ENCODE measurements around the gene WDR91. TPM values are rescaled to one million over a fixed set of nuclear protein-coding genes. Genes with fewer than 3 reads are reported as not detected.

The WDR91 gene
- total RNA-seq, 1 donor from 2014 or later, result 15.0 TPM

DNA sequence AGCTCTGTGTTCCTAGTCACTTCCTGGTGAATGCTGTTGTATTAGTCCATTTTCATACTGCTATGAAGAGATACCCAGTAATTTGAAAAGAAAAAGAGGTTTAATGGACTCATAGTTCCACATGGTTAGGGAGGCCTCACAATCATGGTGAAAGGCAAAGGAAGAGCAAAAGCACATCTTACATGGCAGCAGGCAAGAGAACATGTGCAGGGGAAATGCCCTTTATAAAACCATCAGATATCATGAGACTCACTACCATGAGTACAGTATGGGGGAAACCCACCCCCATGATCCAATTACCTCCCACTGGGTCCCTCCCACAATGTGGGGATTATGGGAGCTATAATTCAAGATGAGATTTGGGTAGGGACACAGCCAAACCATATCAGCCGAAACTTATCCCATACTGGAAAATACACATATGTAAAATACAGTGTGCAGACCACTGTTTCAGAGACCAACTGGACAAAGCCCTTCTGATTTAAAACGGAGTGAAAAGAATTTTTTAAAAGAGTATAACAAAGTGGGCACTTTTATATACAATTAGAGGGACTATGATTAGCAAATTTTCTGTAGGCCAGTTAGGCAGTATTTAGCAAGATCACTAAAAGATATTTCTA, 48.8 kb downstream of the WDR91 start:
- no peak for DNase-seq (ENCODE audit: low spot score)

- DNase-seq (ENCODE audit: low spot score), result no peak
Measured at GRCh38 chr7:135161669-135162068, 49.7 kb downstream of the WDR91 start.

DNA sequence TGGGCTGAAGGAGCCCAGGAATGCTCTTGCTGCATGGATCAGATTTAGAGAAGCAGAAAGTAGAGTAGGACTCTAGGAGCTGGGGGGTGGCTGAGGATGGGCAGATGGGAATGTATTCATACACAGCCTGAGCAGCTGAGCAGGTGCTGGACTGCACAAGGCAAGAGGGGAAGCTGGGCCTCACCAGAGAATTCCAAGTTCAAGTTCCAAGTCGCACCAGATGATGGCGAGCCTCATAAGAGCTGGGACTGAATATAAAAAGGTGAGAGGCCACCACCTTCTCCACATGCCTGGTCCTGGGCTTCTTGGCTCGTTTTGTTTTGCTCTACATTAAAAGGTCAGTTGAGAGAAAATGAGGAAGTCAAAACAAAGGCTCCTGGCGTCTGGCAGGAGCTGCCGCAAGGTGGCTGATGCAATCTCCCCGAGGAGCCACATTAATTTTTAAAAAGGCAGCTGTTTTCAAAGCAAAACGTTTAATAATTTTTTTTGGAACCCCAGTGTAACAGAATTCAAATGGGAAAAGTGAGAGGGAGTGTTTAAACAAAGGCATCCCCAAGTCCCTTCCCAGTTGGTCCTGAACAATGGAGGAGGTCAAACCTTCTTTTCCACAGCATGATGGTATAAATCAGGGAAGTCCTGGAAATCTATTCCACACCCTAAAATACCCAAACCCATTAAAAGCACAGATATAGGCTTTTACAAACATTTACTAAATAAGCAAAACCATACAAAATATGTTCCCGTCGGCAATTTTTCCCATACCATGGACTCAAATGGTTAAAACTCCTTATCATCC, 50.3 kb downstream of the WDR91 start:
- no peak for DNase-seq (ENCODE audit: low spot score)

DNA sequence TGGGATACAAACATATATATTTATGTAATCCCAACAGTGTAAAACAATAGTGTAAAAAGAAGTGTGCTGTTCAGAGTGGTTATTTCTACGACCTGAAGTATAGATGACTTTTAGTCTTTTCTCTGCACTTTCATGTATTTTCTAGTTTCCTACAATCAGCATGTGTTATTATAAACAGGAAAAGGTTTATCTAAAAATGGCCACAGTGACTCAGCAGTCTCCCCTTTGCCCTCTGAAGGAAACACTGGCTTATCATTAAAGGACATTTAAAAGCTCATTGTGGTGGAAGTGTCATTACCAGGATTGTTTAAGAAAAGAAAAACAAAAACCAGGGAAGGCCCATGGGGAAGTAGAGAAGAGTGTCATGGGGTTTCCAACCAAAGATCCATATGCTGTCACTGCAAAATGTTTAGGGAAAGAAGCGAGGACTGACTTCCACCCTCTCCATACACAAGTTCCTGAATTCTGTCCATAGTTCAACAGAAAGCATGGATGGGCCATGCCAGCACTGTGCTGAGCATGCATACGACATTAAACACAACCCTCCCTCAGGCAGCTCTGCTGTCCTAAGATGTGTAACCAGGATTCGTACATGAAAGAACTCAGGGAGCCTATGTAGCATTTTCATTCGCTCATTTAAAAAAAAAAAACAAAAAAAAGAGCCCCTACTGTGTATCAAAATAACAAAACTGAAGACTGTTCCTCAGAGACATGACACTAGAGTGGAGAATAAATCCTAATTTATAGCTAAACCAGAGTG, 51.0 kb downstream of the WDR91 start:
- DNase-seq (ENCODE audit: low spot score), result no peak

DNA sequence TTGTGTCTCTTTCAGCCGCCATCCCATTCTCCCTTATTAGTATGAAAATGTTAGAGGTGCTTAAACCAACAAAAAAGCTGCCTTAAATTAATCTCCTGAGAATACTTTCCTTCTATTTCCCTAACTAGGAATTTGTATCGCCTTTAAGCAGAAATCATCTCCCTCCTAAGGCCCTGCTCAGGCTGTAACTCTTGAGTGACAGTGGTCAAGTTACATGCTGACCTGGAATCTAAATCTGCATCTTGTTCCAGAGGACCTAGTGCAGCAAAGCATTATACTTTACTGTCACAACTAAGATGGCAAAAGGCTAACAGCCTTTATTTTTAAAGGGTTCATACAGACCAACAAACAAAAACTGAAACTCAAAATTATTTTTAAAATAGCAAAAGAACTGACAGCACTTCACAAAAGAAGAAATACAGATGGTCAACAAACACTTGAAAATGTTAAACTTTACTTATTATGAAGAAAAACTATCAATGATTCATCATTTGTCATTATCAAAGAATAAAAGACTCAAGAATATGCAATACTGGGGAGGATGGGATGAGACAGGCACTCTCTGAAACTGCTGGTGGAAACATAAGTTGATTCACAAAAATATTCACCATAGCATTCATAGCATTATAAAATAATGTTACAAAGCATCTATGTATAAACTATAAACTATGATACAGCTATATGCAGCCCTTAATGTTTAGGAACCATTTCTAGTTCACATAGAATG, 51.8 kb downstream of the WDR91 start:
- no peak for DNase-seq (ENCODE audit: low spot score)

GRCh38 chr7:135158874-135159273, 52.5 kb downstream of the WDR91 start:
- DNase-seq (ENCODE audit: low spot score), result no peak

- DNase-seq (ENCODE audit: low spot score), result no peak
Measured at GRCh38 chr7:135158141-135158655, 53.1 kb downstream of the WDR91 start.

DNA sequence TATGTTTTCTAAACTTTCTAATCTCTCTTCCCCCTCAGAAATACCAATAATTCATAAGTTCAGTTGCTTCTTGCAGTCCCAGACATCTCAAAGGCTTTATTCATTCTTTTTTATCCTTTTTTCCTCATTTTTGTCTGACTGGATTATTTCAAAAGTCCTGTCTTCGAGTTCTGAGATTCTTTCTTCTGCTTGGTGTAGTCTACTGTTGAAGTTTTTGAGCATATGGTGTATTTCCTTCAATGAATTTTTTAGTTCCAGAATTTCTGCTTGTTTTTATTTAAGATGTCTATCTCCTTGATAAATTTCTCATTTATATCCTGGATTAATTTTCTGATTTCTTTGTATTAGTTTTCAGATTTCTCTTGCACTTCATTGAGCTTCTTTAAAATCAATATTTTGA, 55.0 kb downstream of the WDR91 start:
- no peak for DNase-seq (ENCODE audit: low spot score)

GRCh38 chr7:135154734-135155133, 56.6 kb downstream of the WDR91 start:
- DNase-seq (ENCODE audit: low spot score), result no peak

- no peak for DNase-seq (ENCODE audit: low spot score)
Measured at GRCh38 chr7:135152442-135152841, 58.9 kb downstream of the WDR91 start.

DNA sequence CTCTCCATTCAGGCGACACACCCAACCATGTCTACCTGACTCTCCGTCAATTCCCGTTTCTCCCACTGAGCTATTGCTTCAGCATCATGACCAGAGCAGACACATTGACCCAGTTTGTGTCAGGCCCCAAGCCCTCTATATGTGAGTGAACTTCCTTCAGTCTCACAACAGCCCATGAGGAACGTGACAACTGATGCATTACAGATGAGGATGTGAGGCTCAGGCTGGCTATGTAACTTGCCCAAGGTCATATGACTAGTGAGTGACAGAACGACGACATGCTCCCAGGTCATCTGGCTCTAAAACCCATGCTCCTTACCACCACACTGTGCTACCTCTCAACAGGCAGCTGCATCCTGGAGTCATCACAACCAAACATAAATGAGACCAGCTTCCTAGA, 59.8 kb downstream of the WDR91 start:
- DNase-seq (ENCODE audit: low spot score), result no peak

DNA sequence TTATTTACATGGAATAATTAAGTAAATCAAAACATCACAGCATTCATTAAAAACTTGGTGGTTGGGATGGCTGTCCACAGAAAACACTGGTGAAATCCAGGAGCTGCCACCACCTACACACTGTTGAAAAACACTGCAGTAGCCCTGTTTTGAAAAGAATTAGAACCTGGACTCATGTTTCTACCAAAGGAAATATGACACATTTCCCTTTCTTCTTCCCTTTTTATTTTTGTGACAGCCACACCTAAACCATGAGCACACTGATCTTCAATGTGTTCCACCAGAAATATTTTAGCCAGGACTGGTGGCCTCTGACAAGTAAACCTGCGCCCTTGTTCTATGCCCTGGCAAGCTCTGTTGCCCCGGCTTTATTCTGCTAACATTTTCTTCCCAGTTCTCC, 60.2 kb downstream of the WDR91 start:
- no peak for DNase-seq (ENCODE audit: low spot score)

DNA sequence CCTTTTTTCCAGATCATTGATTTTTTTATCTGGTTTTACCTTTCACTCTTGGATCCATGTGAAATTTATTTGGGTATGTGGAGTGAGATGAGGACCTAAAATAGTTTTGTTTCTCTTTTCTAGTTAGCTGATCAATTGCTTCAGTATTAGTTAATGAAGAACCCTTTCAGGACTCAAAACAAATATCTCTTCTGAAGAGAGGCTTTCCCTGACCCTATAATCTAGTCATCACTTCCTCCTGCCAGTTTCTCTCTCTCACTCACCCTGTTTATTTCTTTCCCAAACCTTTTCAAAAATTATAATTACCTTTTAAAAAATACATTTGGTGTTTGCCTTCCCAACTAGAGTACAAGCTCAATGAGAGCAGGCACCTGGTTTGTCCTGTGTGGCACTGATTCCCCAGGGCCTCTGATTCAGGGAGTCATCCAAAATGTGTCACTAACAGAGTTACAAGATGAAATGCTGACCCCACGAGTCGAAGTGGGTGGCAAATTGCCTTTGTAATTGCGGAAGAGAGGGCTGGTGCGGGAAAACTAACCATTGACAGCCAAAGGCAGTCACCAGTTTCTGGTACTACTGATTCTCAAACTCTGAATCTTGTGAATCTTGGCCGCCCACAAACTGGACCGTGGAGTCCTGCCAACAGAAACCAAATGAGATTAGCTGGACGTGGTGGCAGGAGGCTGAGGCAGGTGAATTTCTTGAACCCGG, 61.1 kb downstream of the WDR91 start:
- no peak for DNase-seq (ENCODE audit: low spot score)

DNA sequence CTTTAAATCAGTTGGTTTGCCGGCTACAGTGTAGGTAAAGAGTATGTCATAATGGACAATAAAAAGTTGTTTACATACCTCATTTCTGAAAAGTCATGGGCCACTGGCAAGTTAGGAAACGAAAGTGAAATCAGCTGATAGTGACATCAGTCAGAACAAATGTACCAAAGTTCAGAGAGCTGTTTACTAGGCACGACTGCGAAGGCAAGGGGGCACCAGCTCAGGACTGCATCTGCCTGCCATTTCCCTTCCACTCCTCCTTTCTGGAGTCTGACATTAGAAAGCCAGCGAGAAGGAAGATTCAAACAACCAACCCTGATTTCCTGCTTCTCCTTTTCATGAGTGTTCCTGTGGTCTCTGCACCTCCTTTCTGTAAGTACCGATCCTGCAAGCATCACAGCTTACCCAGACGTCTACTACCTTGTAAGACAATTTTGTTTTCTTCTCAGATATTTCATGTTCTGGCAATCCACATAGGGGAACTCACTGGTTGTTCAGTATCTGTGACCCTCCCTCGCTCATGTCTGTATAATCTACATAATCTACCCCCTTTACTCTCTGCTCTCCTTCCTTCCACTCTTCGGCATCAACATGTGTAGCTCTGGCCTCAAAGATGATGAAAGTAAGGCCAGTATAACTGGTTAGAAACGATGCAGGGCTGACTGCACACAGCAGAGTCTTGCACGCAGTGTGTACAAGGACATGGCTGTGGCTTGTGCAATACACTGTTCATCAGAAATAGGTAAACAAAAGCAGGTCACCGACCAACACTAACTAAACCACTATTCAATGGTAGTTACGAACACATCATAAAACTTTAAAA, 63.2 kb downstream of the WDR91 start, which contains the start of gene TMEM140:
Gene TMEM140 (plus strand): TSS at position 174 of the 823 bp plus-strand sequence. CDS start 16,370 bp downstream, outside the sequence.
- DNase-seq (ENCODE audit: low spot score), result no peak

DNA sequence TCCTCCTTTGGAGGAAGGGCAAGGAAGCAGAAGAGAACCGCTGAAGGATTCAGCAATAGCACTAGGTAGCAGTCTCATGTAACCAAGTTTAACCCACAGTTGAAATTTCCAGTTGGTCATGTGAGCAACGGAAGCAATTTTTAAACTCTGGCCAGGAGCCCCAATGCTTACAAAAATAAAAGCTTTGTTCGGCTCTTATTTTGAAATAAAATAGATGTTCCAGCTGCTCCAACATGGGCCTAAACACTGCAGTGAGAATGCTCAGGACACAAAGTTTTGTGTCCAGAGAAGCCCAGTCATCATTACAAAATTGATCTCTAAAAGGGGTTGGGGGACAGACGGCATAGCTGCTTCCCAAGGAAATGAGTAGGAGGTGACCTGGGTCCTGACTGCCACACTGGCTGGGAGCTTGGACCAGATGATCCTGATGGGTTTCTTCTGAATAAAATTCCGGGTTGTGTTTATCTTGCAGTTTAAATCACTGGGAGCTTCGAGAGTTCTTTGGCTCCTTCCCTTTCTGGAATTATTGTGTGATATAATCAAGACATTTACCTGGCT, 63.9 kb downstream of the WDR91 start:
- DNase-seq (ENCODE audit: low spot score), result no peak

- DNase-seq (ENCODE audit: low spot score), result no peak
Measured at GRCh38 chr7:135143885-135144668, 67.2 kb downstream of the WDR91 start.
